Midbrain (tissue), 1 donor: ENCODE results near the gene EREG.
A peak's percentile ranks its signal among the peaks of the same experiment; 100 is the strongest.
"Not testable (repeated sequence)": the region's sequence is repeated elsewhere in the genome, so short reads cannot be mapped to it uniquely, and the experiment has no call there.

Experiments used
- DNase-seq: peaks from one replicate; lab custom pipeline; 2025; lab: John Stamatoyannopoulos, UW

EREG gene, protein sequence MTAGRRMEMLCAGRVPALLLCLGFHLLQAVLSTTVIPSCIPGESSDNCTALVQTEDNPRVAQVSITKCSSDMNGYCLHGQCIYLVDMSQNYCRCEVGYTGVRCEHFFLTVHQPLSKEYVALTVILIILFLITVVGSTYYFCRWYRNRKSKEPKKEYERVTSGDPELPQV

DNA sequence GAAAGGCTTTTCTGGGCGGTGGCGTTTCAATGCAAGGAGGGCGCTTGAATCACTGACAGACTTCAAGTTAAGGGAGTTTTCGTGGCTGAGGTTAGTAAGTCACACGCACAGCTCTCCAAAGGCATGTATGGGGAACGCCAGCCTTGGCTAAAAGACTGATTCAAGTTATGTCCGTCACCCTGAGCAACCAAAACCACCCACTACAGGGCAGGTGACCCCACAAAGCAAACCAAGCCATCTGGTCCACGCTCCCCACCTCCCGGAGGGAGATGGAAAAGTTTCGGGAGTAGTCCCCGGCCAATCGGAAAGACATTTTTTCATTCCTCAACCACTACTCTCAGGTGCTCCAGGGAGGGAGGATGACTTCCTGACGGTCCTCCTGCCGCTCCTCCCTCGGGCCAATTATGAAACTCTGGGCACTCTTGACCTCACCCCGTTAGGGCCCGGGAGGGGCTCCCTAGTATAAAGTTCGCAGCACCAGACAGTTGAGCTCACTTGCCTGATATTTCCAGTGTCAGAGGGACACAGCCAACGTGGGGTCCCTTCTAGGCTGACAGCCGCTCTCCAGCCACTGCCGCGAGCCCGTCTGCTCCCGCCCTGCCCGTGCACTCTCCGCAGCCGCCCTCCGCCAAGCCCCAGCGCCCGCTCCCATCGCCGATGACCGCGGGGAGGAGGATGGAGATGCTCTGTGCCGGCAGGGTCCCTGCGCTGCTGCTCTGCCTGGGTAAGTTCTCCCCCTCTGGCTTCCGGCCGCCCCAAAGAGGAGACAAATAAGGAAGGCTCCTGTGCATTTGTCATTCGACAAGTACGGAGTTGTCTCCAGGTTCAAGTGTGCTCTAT is at the start of gene EREG:
Gene EREG (plus strand): TSS at position 494 of the 840 bp plus-strand sequence. CDS start 164 bp downstream, at position 658.
- no peak for DNase-seq

DNA sequence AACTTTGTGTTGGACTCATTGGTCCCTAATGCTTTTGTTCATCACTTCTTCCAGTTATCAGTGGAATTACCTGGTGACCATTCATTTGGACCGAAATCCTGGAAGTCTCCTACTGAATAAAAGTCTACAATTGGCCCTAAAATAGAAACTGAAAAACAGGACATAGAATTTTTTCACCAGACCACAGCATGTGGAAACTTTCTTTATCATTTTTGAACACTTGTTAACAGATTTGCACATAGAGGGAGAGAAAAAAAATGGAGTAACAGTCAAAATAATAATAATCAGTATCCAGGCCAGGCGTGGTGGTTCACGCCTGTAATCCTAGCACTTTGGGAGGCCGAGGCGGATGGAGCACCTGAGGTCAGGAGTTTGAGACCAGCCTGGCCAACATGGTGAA is 49.6 kb upstream of the EREG start:
- no peak for DNase-seq

DNA sequence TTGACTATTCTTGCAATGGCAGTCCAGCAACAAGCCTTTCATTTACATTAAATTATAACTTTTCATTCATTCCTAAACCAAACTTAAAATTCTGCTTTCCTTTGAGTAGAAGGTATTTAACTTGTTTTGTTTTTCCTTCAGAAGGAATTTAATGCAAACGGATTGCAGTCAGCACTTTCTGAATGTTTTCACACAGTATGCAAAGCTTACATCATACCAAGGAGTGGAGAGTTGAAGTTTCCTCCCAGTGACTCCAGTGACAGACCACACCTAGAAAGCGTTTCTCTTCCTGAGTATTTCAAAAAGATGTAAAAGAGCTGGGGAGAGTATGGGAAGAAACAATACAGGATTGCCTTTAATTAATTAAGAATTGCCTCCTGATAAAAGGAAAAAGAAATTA is 48.5 kb upstream of the EREG start:
- no peak for DNase-seq

DNA sequence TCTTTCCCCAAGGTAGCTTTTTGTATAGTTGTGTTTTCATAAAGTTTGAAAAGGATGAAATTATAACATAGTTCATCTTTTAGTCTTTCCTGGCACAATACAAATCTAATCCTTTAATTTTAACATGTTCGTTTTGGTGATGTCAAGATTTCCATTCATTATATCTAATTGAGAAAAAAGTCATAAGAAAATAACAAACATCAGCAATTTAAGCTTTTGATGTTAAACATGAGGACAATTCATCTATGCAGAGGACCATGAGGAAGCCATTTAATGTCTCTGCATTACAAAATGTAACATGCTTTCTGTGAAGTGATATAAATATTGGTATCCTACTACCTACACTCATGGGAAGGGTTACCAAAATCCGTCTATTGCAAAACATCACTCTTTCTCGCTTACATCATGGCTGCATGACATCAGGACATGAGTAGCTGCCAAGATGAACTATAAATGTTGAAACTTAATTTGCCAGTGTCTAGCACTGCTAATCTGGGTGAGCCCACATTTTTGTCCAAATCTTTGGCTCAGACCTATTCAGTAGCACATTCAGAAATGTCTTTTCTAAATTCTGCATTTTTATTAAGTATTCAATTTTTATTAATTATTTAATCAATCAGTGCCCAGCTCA is 47.2 kb upstream of the EREG start:
- DNase-seq, result no peak

DNA sequence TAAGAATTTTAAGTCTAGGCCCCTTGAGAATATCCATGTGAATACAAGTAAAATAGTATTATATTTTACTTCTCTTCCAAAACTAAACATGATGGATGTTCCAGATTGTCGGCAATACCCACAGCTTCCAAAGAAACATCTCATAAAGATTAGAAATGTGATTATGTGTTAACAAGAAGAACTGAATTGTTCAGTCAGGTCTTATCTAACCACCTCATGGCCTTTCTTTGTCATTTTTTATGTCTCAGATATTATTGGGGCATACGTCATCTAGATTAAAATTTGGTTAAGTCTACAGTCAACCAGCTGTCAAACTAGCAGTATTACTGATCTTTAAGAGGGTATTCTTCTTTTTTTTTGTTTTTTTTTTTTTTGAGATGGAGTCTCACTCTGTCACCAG is 46.7 kb upstream of the EREG start:
- DNase-seq, result no peak

DNA sequence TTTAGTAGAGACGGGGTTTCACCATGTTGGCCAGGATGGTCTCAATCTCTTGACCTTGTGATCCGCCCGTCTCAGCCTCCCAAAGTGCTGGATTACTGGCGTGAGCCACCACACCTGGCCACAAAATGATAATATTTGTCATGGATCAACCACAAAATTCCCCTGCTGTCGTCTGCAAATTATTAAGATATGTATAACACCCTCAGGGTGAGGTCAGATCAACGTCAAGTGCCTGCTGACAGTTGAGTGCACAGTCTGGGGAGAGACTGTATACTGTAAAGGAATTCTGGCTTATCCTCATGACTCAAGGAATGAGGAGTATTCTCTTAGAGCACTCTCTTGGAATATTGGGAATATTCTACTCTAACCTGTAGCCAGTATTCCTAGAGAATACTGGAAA is 45.5 kb upstream of the EREG start:
- no peak for DNase-seq

DNA sequence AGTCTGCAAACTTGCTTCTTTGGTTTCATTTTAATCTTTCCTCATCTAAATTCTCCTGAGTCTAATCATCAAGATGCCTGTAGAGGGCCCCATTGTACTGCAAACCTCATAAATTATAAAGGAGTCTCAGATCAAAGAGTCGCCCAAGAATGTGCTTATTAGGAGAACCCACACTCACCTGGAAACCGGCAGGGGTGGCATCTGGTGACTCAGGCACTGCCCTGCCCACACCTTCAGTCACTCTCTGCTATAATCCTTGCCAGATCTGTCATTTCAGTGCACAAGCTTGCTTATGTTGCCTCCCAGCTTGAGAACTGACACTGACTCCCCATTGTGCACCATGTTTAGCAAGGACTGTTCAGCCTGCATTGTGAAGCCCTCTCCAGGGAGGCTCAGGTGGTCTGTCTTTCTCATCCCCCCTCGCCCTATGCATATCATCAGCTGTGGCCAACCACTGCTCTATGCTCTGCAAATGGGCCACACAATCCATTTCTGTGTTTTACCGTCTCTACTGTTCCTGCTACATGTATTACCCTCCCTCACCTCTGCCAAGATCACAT is 44.3 kb upstream of the EREG start:
- DNase-seq, result peak; percentile 4

DNA sequence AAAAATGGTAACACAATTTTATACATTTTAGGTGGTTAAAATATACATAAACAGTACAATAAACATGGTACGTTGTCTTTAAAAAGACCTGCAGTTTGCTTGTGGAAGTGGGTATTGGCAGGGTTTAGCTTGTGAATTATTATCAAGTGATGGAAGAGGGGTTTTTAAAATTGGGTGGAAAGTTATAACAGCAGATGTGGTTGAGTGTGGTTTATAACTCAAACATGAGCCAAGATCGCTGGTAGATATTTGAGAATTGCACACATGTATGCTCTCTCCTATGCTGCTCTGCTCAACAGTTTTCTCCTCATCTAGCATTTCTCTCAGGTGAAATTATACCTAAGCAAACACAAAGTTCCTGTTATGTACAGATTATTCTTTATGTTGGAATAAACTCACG is 42.6 kb upstream of the EREG start:
- no peak for DNase-seq

DNA sequence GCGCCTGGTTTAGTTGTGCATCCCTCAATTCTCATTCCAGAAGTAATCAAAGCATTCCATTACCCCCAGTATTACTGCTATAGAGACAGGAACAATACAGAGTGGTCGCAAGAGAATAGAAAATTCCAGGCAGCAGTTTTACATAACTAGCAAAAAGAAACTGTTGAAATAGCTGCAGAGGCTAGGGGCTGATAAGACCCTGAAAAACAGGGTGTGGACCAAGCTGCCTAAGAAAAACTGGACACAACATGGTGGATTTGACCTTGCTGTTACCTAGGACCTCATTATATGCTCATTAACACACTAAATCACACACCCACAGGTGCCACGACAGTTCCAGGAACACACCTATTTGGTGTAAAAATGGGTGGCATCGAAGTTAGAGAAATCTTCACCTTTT is 41.3 kb upstream of the EREG start:
- DNase-seq, result no peak

DNA sequence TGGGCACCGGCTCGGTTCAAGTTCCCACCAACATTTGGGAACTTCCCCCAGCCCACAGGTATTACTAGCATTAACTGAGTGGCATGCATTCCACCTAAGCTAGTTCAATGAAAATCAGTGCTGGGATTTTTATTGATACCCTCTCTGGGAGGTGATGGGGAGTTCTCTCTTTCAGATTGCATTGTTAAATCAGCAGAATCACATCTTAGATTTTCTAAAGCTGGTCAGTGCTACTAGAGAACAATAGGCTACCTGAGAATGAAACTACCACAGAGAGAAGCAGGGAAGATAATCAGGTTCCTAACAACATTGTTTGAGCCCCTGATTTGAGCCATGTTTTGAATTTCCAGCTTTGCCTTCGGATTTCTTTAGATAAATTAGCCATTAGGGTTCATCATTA is 40.7 kb upstream of the EREG start:
- DNase-seq, result no peak

DNA sequence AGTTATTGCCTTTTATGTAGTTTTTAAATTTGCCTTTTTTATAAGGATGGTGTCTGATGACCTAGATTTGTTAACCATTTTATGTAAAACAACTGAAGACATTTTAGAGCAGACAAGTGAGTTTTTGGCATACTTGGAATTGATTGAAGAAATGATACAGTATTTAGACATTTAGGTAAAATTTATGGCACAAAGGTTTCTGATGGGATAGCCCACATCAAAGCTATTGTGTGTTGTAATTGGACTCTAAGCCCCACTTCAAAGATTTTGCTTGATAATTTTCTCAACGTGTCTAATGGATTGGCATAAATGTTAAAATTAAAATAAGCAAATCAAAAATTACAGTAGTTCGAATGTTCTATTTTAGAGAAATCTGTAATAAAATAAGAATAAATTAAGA is 39.1 kb upstream of the EREG start:
- DNase-seq, result no peak

DNA sequence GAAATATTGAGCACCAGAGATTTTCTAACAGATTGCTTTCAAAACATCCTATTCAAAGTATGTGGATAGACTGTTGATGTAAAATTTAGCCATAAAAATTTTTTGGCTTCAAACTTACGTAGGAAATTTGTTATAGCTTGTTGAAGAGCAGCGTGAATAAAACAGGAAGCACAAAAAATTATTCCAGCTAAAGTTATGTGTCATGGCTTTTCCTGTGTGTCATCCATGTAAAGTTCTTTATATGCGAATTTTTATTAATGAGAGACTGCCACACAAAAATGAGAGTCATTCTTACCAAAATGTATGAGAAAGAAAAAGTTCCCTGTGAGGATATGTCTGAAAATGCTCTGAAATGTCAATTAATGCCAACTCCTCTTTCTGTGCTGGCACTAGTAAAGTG is 37.2 kb upstream of the EREG start:
- no peak for DNase-seq

DNA sequence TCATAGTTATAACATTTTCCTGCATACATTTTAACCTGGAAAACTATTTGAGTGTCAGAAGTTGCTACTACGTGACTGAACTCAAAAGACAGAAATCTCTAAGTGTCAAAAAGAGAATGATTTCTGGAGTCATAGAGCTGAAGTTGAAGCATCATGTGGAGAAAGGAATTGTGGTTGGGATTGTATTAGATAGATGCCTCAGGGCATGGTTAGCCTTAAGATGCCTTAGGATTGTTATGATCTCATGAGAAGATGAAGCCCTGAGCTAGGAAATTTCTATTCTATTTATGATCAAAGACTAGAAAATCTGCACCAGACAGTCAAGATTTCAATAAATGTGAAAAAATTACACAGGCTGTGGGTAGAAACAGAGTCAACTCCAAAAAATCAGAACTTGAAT is 36.4 kb upstream of the EREG start:
- DNase-seq, result no peak

DNA sequence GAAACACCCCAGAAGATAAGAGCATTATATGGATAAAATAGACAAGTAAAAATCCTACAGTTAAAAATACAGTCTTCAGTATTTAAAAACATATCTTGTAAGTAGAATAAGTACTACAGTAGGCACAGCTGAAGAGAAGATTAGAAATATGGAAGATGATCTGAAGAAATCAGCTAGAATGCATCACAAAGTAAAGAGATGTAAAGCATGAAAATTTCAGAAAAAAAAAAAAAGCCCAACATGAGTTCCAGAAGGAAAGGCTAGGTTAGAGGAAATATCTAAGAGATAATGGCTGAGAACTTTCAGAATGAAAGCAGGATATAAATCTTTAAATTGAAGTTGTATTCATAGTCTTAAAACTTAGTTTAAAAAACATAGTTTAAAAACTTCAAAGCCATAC is 35.6 kb upstream of the EREG start:
- no peak for DNase-seq

DNA sequence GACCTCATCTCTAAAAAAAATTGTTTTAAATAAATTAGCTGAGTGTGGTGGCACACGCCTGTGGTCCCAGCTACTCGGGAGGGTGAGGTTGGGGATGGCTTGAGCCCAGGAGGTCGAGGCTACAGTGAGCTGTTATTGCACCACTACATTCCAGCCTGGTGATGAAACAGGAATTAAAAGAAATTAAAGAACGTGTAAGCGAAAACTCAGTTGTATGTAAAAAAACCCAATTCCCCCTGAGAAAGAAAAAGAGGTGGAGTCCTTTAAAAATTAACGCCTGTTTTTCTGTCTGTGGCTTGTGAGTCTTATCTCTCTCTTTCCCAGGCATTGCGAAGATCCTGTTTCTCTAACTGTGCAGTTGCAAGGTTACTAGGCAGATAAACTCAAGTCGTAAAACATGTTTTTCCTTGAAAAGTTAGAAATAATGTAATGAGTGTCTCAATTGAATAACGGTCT is 34.6 kb upstream of the EREG start:
- DNase-seq, result no peak

DNA sequence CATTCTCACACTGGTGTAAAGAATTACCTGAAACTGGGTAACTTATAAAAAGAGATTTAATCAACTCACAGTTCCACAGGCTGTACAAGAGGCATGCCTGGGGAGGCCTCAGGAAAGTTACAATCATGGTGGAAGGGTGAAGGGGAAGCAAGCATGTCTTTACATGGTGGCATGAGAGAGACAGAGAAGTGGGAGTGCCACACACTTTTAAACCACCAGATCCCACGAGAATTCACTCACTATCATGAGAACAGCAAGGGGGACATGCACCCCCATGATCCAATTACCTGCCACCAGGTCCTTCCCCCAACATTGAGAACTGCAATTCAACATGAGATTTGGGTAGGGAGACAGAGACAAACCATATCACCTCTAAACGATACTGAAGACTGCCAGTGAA is 33.7 kb upstream of the EREG start:
- no peak for DNase-seq

DNA sequence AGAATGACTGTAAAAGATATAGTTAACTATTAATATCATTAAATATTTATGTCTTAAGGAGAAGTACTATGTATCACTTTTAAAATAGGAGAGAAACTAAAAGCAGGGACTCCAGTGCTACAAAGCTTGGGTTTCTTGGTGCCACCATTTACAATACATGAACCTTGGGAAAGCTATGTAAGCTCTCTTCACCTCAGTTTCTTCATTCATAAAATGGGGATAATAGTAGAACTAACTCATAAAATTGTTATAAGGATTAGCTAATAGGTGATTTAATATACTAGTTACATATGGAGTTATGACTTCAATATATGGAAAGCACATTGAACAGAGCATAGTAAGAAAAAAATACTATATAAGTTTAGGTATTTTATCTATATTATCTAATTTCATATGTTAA is 33.0 kb upstream of the EREG start:
- no peak for DNase-seq

DNA sequence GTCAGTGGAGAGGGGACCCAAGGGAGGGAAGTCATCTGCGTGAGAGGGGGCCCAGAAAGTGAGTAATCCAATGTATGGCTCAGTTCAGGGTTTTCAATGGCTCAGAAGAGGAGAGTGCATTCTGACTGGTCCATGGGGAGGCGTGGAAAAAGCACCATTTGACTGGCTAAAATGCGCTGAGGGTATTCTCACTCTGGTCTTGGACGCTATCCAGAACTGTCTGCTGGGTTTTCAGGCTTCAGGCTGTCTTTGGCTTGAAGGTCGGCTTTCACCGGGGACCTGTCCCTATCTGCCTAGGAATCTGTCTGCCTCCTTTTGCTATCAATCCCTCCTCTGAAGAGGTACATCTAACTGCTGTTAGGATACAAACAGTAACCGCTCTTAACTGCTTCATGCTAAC is 30.3 kb upstream of the EREG start:
- no peak for DNase-seq

DNA sequence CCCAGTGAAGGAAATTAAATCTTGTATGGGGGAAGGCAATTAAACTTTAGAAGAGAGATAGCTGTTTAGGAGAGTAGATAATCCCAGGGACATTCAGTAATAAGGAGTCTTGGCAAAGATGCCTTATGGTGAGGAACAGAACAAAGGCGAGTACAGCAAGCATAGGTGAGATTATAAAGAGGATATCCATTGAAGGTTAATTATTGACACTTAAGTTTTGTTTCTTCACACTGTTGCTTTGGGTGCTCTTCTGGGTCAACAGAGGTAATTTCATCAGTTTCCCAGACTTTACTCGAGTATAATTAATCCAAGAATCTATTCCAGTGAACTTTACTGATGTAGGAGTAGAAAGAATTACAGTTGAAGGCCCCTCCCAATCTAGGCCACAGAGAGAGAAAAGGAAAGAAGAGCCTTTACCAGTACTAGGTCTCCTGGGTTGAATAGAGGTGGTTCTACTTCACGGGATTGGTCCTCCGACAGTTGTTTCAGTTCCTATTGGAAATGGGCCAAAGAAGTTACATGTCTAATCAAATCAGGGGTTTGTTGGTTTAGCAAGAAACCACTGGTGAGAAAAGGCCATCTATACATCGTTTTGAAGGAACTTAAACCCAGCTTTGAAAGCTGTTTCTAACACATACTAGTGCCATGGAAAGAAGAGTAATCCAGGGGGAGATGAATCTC is 29.5 kb upstream of the EREG start:
- DNase-seq, result no peak

DNA sequence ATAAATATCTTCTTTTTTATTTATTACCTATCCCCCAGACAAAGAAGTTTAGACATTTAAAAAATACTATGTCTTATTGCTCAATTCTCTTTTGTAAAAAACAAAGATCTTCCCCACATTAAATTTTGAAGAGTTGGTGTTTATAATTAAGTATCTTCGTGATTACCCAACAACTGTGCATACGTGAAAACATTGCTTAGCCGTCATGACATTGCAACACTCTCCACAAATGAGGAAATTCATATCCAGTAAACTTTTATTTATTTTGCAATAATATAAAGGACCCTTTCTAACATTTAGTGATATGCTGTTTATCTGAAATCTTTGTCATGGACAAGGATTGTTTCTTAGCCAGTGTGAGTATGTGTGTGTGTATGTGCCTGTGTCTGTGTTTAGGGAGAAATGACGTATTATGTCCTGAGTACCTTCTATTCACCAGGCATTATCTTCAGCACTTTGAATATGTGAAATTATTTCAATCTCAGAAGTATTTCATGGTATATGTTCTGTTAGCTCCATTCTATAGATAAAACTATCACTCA is 26.1 kb upstream of the EREG start:
- DNase-seq, result no peak

DNA sequence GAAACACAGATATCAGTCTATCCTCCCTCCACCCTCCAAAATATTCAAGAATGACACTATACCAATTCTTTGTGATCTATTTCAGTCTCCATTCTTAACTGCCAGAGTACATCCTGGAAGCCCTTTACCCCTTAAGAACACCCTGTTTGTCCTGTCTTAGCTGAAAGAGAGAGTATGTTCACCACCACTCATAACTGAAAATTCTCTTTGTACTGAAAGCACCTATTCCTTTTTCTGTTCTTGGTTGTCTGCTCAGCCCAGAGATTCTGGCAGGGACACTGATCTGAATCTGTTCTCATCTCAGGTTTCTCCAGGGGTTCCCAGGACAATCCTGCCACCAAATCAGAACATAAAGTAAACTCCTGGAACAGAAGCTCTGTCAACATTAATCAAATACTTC is 25.4 kb upstream of the EREG start:
- no peak for DNase-seq

DNA sequence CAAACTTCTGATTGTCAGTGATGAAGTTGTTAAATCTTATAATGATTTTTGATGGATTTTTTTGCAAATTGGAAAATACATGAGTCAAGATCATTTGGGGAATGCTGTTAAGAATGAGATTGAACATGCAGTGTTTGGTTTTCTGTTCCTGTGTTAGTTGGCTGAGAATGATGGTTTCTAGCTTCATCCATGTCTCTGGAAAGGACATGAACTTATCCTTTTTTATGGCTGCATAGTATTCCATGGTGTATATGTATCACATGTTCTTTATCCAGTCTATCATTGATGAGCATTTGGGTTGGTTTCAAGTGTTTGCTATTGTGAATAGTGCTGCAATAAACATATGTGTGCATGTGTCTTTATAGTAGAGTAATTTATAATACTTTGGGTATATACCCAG is 24.5 kb upstream of the EREG start:
- DNase-seq, result not testable (repeated sequence)
